Astrocyte (in vitro differentiated cells and primary cell): ENCODE results near the gene KIRREL3. TPM values are rescaled to one million over a fixed set of nuclear protein-coding genes. Genes with fewer than 3 reads are reported as not detected.

Experiments used
- DNase-seq: peaks from one replicate; pipeline ENCODE4 v3.0.0-alpha.2; 2010; ENCODE audit warnings: low read depth
- FAIRE-seq: peaks from 2 replicates; lab custom pipeline; 2011; peaks lifted over from hg19 to GRCh38; lab: Jason Lieb, UNC
- H2AFZ ChIP-seq: 2 replicates; pipeline ENCODE4 v1.6.0; 2012; ENCODE audit warnings: low read depth, low read length, inconsistent platforms
- H3K27ac ChIP-seq: 2 replicates; pipeline ENCODE4 v1.5.1; 2011; ENCODE audit warnings: low read depth, low read length, inconsistent platforms
- H3K27me3 ChIP-seq: 2 replicates; pipeline ENCODE4 v1.6.0; 2011; ENCODE audit warnings: low read length, inconsistent platforms; ENCODE audit not compliant: insufficient read depth
- H3K36me3 ChIP-seq: 2 replicates; pipeline ENCODE4 v1.5.1; 2011; ENCODE audit warnings: low read length, inconsistent platforms; ENCODE audit not compliant: insufficient read depth
- H3K4me1 ChIP-seq: 2 replicates; pipeline ENCODE4 v1.5.1; 2011; ENCODE audit warnings: low read length, inconsistent platforms; ENCODE audit not compliant: insufficient read depth
- H3K4me2 ChIP-seq: 2 replicates; pipeline ENCODE4 v1.6.0; 2012; ENCODE audit warnings: low read length, inconsistent platforms
- H3K4me3 ChIP-seq: 2 replicates; pipeline ENCODE4 v1.5.1; 2011; ENCODE audit warnings: low read depth, mild to moderate bottlenecking, low read length, inconsistent platforms; ENCODE audit not compliant: insufficient read depth
- H3K79me2 ChIP-seq: 2 replicates; pipeline ENCODE4 v1.6.0; 2012; ENCODE audit warnings: mild to moderate bottlenecking, low read length, inconsistent platforms; ENCODE audit not compliant: insufficient read depth
- H3K9ac ChIP-seq: 2 replicates; pipeline ENCODE4 v1.6.0; 2012; ENCODE audit warnings: mild to moderate bottlenecking, low read length, inconsistent platforms
- H3K9me3 ChIP-seq: 2 replicates; pipeline ENCODE4 v1.5.1; 2012; ENCODE audit warnings: low read depth, mild to moderate bottlenecking, low read length, inconsistent platforms; ENCODE audit not compliant: insufficient read depth
- H4K20me1 ChIP-seq: 2 replicates; pipeline ENCODE4 v1.6.0; 2012; ENCODE audit warnings: low read length, inconsistent platforms; ENCODE audit not compliant: insufficient read depth
- H3K27ac Mint-ChIP-seq: one replicate; pipeline ENCODE4 v1.8.0; 2021; ENCODE audit warnings: mild to moderate bottlenecking, mixed read lengths; ENCODE audit not compliant: unreplicated experiment
- H3K27me3 Mint-ChIP-seq: one replicate; pipeline ENCODE4 v1.8.0; 2021; ENCODE audit warnings: low read depth, mixed read lengths; ENCODE audit not compliant: unreplicated experiment
- H3K36me3 Mint-ChIP-seq: one replicate; pipeline ENCODE4 v1.8.0; 2021; ENCODE audit warnings: low read depth, mixed read lengths; ENCODE audit not compliant: unreplicated experiment
- H3K4me1 Mint-ChIP-seq: one replicate; pipeline ENCODE4 v1.8.0; 2021; ENCODE audit warnings: low read depth, mixed read lengths; ENCODE audit not compliant: unreplicated experiment
- H3K4me3 Mint-ChIP-seq: one replicate; pipeline ENCODE4 v1.8.0; 2021; ENCODE audit warnings: mild to moderate bottlenecking, moderate library complexity, mixed read lengths; ENCODE audit not compliant: unreplicated experiment
- H3K9me3 Mint-ChIP-seq: one replicate; pipeline ENCODE4 v1.8.0; 2021; ENCODE audit warnings: mild to moderate bottlenecking, mixed read lengths; ENCODE audit not compliant: unreplicated experiment
- EZH2 ChIP-seq: IDR thresholded peaks from 2 replicates; pipeline ENCODE4 v1.6.1; 2012; ENCODE audit warnings: mild to moderate bottlenecking, low read length, inconsistent platforms; ENCODE audit not compliant: insufficient read depth
- total RNA-seq: library from RNA; stranded (reverse); gene quantifications from 2 replicates; pipeline ENCODE4 v1.2.1, GENCODE V29; 2021
- TF ChIP-seq, protein P1 (sequence below): IDR thresholded peaks from 2 replicates; pipeline ENCODE4 v1.5.1; 2011; ENCODE audit warnings: low read depth, mild to moderate bottlenecking, inconsistent platforms, low read length, moderate library complexity; ENCODE audit not compliant: insufficient read depth

Gene KIRREL3
- total RNA-seq, 1 donor from 2014 or later, result 0.91 TPM

DNA sequence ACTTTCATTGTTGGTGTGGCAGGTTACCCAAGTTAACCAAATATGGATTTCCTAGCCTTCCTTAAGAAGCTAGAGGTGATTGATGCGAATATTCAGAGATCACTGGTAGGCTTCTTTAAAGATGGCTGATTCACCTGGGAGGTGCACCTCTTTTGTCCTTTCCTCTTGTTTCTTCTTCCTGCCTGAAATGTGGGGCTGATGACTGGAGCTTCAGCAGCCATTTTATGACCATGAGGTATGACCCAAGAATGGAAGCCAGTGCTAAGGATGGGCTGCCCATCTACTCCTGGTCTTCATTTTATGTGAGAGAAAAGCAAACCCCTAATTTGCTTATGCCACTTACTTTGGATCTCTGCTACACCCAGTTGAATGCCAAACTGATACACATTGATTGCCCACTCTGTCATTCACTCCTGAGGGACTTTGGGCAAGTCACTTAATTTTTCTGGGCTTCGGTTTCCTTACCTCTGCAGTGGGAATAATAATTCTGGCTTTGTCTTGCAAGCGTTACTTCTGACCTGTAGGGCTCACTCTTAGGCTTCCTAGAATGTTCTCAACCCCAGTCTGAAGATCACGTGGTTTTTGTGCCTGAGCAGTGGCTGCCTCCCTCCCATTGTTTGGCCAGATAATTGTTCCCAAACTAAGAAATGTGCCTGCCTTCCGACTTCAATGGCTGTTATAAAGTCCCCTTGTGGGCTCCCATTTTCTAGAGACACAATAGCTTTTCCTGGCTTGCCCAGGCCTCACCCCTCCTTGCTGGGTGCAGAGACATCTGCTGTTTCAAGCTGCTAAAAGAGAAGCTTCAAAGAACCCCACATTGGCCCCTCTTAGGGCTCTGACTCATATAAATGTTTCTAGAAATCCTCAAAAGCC is 402.0 kb downstream of the KIRREL3 start:
- Mint-ChIP-seq H3K36me3 (peaks cover 2% of the 10 kb centered on the region), H3K27me3 (peaks cover 64% of the 10 kb centered on the region), H3K4me1 (peaks cover 7% of the 10 kb centered on the region), H3K9me3 (peaks cover 8% of the 10 kb centered on the region), H3K4me3 (no peak overlapping the region), H3K27ac (no peak overlapping the region)
- Histone ChIP-seq H3K27ac (no peak overlapping the region), H3K9me3 (no peaks in the 10 kb centered on the region), H2AFZ (no peak overlapping the region), H3K36me3 (no peaks in the 10 kb centered on the region), H3K4me3 (no peak overlapping the region), H3K9ac (no peak overlapping the region), H3K4me2 (no peak overlapping the region), H3K27me3 (peaks cover 3% of the 10 kb centered on the region), H3K4me1 (no peaks in the 10 kb centered on the region), H4K20me1 (no peaks in the 10 kb centered on the region), H3K79me2 (no peaks in the 10 kb centered on the region)
- DNase-seq (no peak), FAIRE-seq (no peak)
- no peak for TF ChIP-seq EZH2
- TF ChIP-seq, protein P1, sequence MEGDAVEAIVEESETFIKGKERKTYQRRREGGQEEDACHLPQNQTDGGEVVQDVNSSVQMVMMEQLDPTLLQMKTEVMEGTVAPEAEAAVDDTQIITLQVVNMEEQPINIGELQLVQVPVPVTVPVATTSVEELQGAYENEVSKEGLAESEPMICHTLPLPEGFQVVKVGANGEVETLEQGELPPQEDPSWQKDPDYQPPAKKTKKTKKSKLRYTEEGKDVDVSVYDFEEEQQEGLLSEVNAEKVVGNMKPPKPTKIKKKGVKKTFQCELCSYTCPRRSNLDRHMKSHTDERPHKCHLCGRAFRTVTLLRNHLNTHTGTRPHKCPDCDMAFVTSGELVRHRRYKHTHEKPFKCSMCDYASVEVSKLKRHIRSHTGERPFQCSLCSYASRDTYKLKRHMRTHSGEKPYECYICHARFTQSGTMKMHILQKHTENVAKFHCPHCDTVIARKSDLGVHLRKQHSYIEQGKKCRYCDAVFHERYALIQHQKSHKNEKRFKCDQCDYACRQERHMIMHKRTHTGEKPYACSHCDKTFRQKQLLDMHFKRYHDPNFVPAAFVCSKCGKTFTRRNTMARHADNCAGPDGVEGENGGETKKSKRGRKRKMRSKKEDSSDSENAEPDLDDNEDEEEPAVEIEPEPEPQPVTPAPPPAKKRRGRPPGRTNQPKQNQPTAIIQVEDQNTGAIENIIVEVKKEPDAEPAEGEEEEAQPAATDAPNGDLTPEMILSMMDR, result no peak

- Mint-ChIP-seq H3K4me3 (no peak overlapping the region), H3K36me3 (peaks cover 2% of the 10 kb centered on the region), H3K27ac (no peak overlapping the region), H3K9me3 (peaks cover 4% of the 10 kb centered on the region), H3K4me1 (peaks cover 7% of the 10 kb centered on the region), H3K27me3 (peaks cover 59% of the 10 kb centered on the region)
- Histone ChIP-seq H3K9me3 (no peaks in the 10 kb centered on the region), H3K79me2 (no peaks in the 10 kb centered on the region), H3K4me3 (no peak overlapping the region), H2AFZ (no peak overlapping the region), H3K4me1 (peaks cover 9% of the 10 kb centered on the region), H3K27me3 (peaks cover 3% of the 10 kb centered on the region), H4K20me1 (no peaks in the 10 kb centered on the region), H3K27ac (no peak overlapping the region), H3K36me3 (no peaks in the 10 kb centered on the region), H3K4me2 (no peak overlapping the region), H3K9ac (no peak overlapping the region)
- TF ChIP-seq, protein P1, result no peak
- TF ChIP-seq EZH2, result no peak
- no peak for DNase-seq
- FAIRE-seq, result no peak
Observed at GRCh38 chr11:126597041-126597440, 403.5 kb downstream of the KIRREL3 start.

GRCh38 chr11:126596474-126596873 is 404.1 kb downstream of the KIRREL3 start:
- Mint-ChIP-seq H3K9me3 (peaks cover 4% of the 10 kb centered on the region), H3K27me3 (peaks cover 55% of the 10 kb centered on the region), H3K4me3 (no peak overlapping the region), H3K27ac (no peak overlapping the region), H3K36me3 (peaks cover 2% of the 10 kb centered on the region), H3K4me1 (peaks cover 3% of the 10 kb centered on the region)
- peaks cover 3% of the 10 kb centered on the region for H3K27me3 ChIP-seq
- no peaks in the 10 kb centered on the region for H3K9me3 ChIP-seq
- H3K27ac ChIP-seq, result no peak overlapping the region
- no peaks in the 10 kb centered on the region for H3K79me2 ChIP-seq
- no peak overlapping the region for H3K9ac ChIP-seq
- no peak overlapping the region for H3K4me2 ChIP-seq
- H4K20me1 ChIP-seq, result no peaks in the 10 kb centered on the region
- H3K4me1 ChIP-seq, result peaks cover 9% of the 10 kb centered on the region
- no peak for TF ChIP-seq EZH2
- TF ChIP-seq, protein P1, result no peak
- no peaks in the 10 kb centered on the region for H3K36me3 ChIP-seq
- no peak overlapping the region for H3K4me3 ChIP-seq
- FAIRE-seq, result no peak
- H2AFZ ChIP-seq, result no peak overlapping the region
- DNase-seq, result no peak
